Vagina (tissue), 2 donors: Measurements from ENCODE around the gene TTC33.

Experiments
- CTCF ChIP-seq, 3 experiments: fragments of 450-650 bp in 2 of 3; fragments of 200-600 bp in 1 of 3; sonication (generic) in 1 of 3; IDR thresholded peaks; one replicate each; pipeline ENCODE4 v1.5.1; 2017 to 2019; ENCODE audit warnings: antibody characterized with exemption in 3 of 3, mild to moderate bottlenecking in 2 of 3, moderate library complexity in 2 of 3
- POLR2A ChIP-seq, 2 donors: fragments of 450-650 bp; IDR thresholded peaks; one replicate each; pipeline ENCODE4 v1.6.1; 2017; ENCODE audit warnings: antibody characterized with exemption in 2 of 2, mild to moderate bottlenecking in 2 of 2, moderate library complexity in 2 of 2
- POLR2AphosphoS5 ChIP-seq, 2 donors: sonication (generic); formaldehyde crosslinking; IDR thresholded peaks; one replicate each; pipeline ENCODE4 v1.9.0; 2017; ENCODE audit warnings: antibody characterized with exemption in 2 of 2, mild to moderate bottlenecking in 2 of 2, low read depth in 1 of 2; ENCODE audit not compliant: insufficient read depth in 1 of 2

GRCh38 chr5:40569546-40570270 lies 186.1 kb downstream of the TTC33 start:
- TF ChIP-seq CTCF (IDR thresholded peaks at IDR 0.05) (no peak), POLR2AphosphoS5 (IDR thresholded peaks at IDR 0.05; ENCODE audit: insufficient read depth in 1 of 2, low read depth in 1 of 2) (no peak), POLR2A (IDR thresholded peaks at IDR 0.05) (no peak)
